Skeletal muscle tissue (tissue), 4 donors: ENCODE results near the gene IKZF4. TPM values are rescaled to one million over a fixed set of nuclear protein-coding genes. Genes with fewer than 3 reads are reported as not detected.
"Not testable (repeated sequence)": the region's sequence is repeated elsewhere in the genome, so short reads cannot be mapped to it uniquely, and the experiment has no call there.

Source experiments
- H3K27ac ChIP-seq: one replicate; pipeline ENCODE4 v1.7.0; 2013; ENCODE audit warnings: mild to moderate bottlenecking, low read depth, low read length, inconsistent platforms
- H3K27me3 ChIP-seq, 3 donors: one replicate each; pipeline ENCODE4 v1.7.0; 2013; ENCODE audit warnings: low read length in 3 of 3; ENCODE audit not compliant: control insufficient read depth in 3 of 3, insufficient read depth in 3 of 3
- H3K36me3 ChIP-seq, 3 donors: one replicate each; pipeline ENCODE4 v1.7.0; 2013; ENCODE audit warnings: low read length in 3 of 3; ENCODE audit not compliant: control insufficient read depth in 3 of 3, insufficient read depth in 3 of 3
- H3K4me1 ChIP-seq, 3 donors: one replicate each; pipeline ENCODE4 v1.7.0; 2013; ENCODE audit warnings: low read length in 3 of 3, mild to moderate bottlenecking in 3 of 3; ENCODE audit not compliant: control insufficient read depth in 3 of 3, insufficient read depth in 3 of 3
- H3K4me3 ChIP-seq, 3 donors: one replicate each; pipeline ENCODE4 v1.7.0; 2013; ENCODE audit warnings: low read length in 3 of 3
- H3K9ac ChIP-seq, 3 donors: one replicate each; pipeline ENCODE4 v1.7.0; 2013; ENCODE audit warnings: low read length in 3 of 3, mild to moderate bottlenecking in 3 of 3, moderate library complexity in 2 of 3, low read depth in 1 of 3
- H3K9me3 ChIP-seq, 3 donors: one replicate each; pipeline ENCODE4 v1.7.0; 2013; ENCODE audit warnings: low read length in 3 of 3; ENCODE audit not compliant: control insufficient read depth in 3 of 3
- total RNA-seq: library from RNA; depleted of rRNA; stranded (reverse); fragments of >200 nt; gene quantifications from one replicate; pipeline ENCODE4 v1.2.3, GENCODE V29; 2014
- donor health status: Osteomylitis.

Gene IKZF4
- total RNA-seq, 1 donor from 2014 or later, result 1.6 TPM

DNA sequence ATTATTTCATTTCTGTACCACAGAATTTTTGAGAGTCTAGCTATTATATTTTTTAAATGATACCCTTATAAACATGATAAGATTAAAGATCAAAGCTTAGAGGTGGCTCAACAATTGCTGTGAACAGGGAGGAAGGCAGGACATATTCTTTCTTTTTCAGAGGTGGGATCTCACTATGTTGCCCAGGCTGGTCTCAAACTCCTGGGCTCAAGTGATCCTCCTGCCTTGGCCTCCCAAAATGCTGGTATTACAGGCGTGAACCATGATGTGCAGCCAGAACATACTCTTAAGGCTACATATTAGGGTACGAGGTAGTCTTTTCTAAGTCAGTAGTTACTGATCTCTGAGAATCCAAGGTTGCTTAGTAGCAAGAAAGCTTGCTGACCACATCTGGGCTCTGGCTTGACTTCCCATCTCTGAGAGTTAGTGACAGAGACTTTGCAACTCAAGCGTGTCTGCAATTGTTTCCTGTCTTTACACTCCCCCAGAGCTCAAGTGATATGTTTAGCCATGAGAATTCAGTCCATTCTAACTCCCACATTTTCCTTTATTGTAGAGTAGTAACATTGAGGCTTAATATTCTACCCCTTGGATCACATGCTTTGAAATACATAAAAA lies 38.4 kb upstream of the IKZF4 start:
- no peak overlapping the region for H3K27ac ChIP-seq
- no peaks in the 10 kb centered on the region for H3K9me3 ChIP-seq

DNA sequence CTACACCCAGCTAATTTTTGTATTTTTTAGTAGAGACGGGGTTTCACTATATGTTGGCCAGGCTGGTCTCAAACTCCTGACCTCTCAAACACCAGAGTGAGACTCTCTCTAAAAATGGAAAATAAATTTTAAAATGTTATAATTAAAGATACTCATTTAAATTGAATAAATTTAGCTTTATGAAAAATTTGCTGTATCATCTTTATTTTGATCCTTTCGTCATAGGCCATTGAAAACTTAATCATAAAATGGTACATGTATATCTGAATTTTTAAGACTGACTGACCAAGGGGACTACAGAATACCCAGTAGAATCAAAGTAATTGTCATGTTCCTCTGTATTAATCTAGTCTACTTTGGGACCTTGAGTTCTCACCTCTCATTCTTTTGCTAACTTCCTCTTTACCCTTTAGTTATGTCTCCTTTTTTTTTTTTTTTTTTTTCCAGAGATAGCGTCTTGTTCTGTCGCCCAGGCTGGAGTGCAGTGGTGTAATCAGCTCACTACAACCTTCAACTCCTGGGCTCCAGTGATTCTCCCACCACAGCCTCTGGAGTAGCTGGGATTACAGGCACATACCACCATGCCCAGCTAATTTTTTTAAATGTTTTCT lies 37.5 kb upstream of the IKZF4 start:
- H3K27me3 ChIP-seq, result no peaks in the 10 kb centered on the region
- peaks cover 10 to 33% (median 11%) of the 10 kb centered on the region in 3 donors for H3K36me3 ChIP-seq
- H3K4me1 ChIP-seq, result peaks cover 0 to 3% (median 0%) of the 10 kb centered on the region in 3 donors
- H3K4me3 ChIP-seq, result no peak overlapping the region
- H3K27ac ChIP-seq, result no peak overlapping the region
- no peak overlapping the region for H3K9ac ChIP-seq
- H3K9me3 ChIP-seq, result no peaks in the 10 kb centered on the region

More for the DNA sequence above, 38.4 kb upstream of the IKZF4 start:
- Histone ChIP-seq H3K27me3 (no peaks in the 10 kb centered on the region), H3K4me3 (no peak overlapping the region), H3K9ac (no peak overlapping the region), H3K4me1 (peaks cover 2 to 9% (median 5%) of the 10 kb centered on the region in 3 donors), H3K36me3 (peaks cover 7 to 29% (median 11%) of the 10 kb centered on the region in 3 donors)

DNA sequence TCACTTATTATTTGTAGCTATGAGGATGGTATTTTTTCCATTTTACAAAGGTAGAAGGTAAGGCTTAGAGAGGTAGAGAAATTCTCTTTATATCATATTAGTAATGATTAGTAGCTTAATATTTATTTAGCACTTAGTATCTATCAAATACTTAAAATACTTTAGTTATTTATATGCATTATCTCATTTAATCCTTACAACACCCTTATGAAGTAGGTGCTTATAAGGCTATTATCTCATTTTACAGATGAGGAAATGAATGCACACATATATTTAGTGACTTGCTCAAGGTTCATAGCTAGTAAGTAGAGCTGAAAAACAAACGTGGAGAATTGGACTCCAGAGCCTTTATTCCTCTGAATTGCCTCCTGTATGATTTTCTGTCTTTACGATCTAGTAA lies 36.0 kb upstream of the IKZF4 start:
- no peak overlapping the region for H3K27ac ChIP-seq
- H3K36me3 ChIP-seq, result peaks cover 12 to 35% (median 24%) of the 10 kb centered on the region in 3 donors
- H3K4me1 ChIP-seq, result peaks cover 0 to 3% (median 0%) of the 10 kb centered on the region in 3 donors

DNA sequence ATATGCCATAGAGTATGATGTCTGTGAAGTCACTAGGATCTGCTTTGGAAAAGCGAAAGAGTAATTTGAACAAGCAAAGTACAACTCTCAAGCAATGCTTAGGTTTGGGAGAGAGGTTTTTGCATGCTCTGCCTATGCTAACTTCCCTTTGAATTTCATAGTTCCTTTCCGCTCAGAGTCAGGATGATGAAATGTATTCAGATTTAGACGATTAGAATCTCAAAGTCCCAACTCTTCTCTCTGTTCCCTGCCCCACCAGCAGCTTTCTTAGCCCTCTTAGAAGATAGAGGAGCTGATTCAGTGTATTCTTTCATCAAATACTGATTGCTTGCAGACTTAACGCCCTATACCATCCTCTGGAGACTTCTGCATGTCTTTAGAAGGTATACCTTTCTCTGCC lies 35.5 kb upstream of the IKZF4 start:
- no peak overlapping the region for H3K9ac ChIP-seq
- H3K27ac ChIP-seq, result no peak overlapping the region
- H3K36me3 ChIP-seq, result peaks cover 14 to 35% (median 29%) of the 10 kb centered on the region in 3 donors
- no peak overlapping the region for H3K4me3 ChIP-seq
- H3K9me3 ChIP-seq, result no peaks in the 10 kb centered on the region
- H3K27me3 ChIP-seq, result no peaks in the 10 kb centered on the region
- H3K4me1 ChIP-seq, result peaks cover 0 to 3% (median 0%) of the 10 kb centered on the region in 3 donors

More for the DNA sequence above, 36.0 kb upstream of the IKZF4 start:
- Histone ChIP-seq H3K9me3 (no peaks in the 10 kb centered on the region), H3K9ac (no peak overlapping the region), H3K4me3 (no peak overlapping the region), H3K27me3 (no peaks in the 10 kb centered on the region)

DNA sequence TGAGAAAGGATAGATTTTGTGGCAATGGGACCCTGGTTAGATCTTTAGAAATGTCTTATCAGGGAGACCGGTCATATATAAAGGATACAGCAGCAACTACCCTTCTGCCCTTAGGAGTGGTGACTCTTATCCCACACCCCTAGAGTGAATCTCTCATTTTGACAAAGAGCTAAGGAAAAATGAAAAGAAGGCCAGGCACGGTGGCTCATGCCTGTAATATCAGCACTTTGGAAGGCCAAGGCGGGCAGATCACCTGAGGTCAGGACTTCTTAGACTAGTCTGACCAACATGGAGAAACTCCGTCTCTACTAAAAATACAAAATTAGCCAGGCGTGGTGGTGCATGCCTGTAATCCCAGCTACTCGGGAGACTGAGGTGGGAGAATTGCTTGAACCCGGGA lies 34.9 kb upstream of the IKZF4 start:
- not testable (repeated sequence) for H3K4me3 ChIP-seq, H3K27ac ChIP-seq, H3K4me1 ChIP-seq, H3K27me3 ChIP-seq, H3K9ac ChIP-seq, H3K9me3 ChIP-seq
- peaks cover 20 to 37% (median 35%) of the 10 kb centered on the region in 3 donors for H3K36me3 ChIP-seq

DNA sequence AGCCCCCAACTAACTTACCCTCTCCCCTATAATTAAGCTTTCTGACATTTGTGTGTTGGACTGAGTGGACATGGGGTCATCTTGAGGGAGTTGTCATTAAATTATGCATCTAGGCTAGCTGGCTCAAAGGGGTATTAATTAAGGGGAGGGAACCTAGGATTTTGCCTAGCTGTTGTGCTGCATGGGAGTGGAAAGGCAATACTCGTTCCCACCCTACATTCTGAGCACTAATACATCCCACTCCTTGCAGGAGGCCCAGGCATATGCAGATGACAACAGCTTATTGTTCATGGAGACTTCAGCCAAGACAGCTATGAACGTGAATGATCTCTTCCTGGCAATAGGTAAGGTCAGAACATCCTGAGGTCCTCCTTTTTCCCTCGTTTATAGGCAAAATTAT lies 29.7 kb upstream of the IKZF4 start:
- no peaks in the 10 kb centered on the region for H3K27me3 ChIP-seq
- H3K27ac ChIP-seq, result no peak overlapping the region
- no peaks in the 10 kb centered on the region for H3K4me1 ChIP-seq
- no peaks in the 10 kb centered on the region for H3K9me3 ChIP-seq
- no peak overlapping the region for H3K9ac ChIP-seq
- H3K36me3 ChIP-seq, result peaks cover 43 to 58% (median 49%) of the 10 kb centered on the region in 3 donors
- H3K4me3 ChIP-seq, result no peak overlapping the region

DNA sequence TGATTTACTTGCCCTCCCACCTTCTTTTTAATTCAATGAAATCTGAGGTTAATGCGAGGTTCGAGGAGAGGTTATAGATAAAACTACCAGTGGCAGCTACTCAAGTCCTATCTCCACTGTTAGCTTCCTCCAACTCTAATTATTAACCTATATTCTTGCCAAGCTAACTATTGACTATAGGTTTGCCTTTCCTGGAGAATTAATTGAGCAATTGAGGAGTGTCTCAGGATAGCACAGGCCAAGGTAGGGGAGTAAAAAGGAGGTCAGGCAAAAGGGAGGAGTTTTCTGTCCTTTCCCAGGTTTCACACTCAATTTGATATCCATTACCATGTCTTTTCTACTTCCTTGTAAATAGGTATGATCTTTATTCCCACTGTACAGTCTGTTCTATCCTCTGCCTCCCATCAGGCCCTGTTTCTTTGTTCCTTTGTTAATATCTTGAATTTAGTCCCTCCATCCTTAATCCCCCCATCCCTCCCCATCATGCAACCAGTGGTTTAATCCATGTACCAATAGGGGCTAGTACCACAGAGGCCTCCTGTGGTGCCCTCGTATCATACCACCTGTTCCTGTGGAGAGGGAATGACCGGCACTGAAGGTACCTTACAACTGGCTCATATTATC lies 27.5 kb upstream of the IKZF4 start:
- H3K36me3 ChIP-seq, result peaks cover 37 to 58% (median 45%) of the 10 kb centered on the region in 3 donors
- no peak overlapping the region for H3K9ac ChIP-seq
- no peaks in the 10 kb centered on the region for H3K9me3 ChIP-seq
- H3K4me1 ChIP-seq, result peaks cover 11 to 15% (median 12%) of the 10 kb centered on the region in 3 donors
- no peak overlapping the region for H3K4me3 ChIP-seq
- H3K27me3 ChIP-seq, result no peaks in the 10 kb centered on the region
- H3K27ac ChIP-seq, result no peak overlapping the region

DNA sequence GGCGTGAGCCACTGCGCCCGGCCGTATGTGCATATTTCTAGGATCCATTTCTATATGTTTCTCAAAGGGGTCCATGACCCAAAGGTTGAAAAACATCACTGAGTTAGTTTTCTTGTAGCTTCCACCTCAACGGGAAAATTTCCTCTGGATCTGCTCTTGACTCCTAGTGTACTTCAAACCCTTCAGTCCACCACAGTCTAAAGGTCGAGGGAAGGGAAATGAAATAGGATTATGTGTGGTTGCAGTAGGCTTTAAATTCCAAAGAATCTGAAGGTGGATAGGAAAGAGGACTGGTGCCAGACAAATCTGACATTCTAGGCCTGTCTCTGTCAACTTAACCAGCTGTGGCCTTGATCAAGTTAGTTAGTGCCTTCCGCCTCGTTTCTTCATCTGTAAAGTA lies 25.5 kb upstream of the IKZF4 start:
- H3K27me3 ChIP-seq, result no peaks in the 10 kb centered on the region
- H3K27ac ChIP-seq, result no peak overlapping the region
- H3K4me3 ChIP-seq, result no peak overlapping the region
- H3K36me3 ChIP-seq, result peaks cover 31 to 40% (median 36%) of the 10 kb centered on the region in 3 donors
- H3K9me3 ChIP-seq, result no peaks in the 10 kb centered on the region
- peaks cover 11 to 17% (median 15%) of the 10 kb centered on the region in 3 donors for H3K4me1 ChIP-seq
- H3K9ac ChIP-seq, result no peak overlapping the region

DNA sequence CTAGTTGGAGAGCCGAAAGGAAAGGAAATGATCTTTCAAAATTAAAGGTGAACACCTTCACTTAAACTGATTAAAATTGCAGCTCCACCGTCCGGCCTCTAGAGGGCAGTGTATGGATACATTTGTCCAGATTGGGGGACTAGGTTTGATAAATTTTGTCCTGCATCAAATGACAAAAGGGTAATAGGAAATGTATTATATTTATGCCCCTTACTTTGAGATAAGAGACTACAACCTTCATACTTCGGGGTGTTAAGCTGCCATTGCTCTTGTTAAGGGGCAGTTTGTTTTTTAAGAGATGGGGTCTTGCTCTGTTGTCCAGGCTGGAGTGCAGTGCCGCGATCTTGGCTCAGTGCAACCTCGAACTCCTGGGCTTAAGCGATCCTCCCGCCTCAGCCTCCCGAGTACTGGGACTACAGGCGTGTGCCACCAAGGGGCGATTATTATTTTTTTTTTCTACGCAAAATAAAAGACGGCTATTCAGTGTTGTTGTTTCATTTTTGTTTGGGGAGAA lies 24.6 kb upstream of the IKZF4 start:
- H3K36me3 ChIP-seq, result peaks cover 22 to 31% (median 29%) of the 10 kb centered on the region in 3 donors
- peak overlapping the region; percentile 74 for H3K27ac ChIP-seq

More for the DNA sequence above, 24.6 kb upstream of the IKZF4 start:
- Histone ChIP-seq H3K9me3 (no peaks in the 10 kb centered on the region), H3K4me3 (peak overlapping the region; percentile 96 to 99 (median 97)), H3K27me3 (no peaks in the 10 kb centered on the region), H3K4me1 (peaks cover 11 to 17% (median 15%) of the 10 kb centered on the region in 3 donors), H3K9ac (peak overlapping the region; percentile 93 to 98 (median 98))
